ENCODE data around the gene ATP6V0D1.

ATP6V0D1 gene

DNA sequence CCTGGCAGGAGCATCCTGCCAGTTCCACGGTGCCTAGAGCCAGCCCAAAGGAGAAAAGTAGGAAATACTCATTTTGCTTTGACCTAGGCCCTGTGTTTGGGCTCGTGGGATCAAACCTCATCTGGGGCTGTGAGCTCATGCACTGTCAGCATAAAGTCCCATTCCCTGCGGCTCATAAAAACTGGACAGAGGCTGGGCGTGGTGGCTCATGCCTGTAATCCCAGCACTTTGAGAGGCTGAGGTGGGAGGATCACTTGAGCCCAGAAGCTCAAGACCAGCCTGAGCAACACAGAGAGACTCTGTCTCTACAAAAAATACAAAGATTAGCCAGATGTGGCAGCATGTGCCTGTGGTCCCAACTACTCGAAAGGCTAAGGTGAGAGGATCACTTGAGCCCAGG lies 17.9 kb downstream of the ATP6V0D1 start:
- DNase-seq (ENCODE audit: low read depth): no peak

- no peak for DNase-seq (ENCODE audit: low read depth)
Observed at GRCh38 chr16:67462279-67462655, 18.7 kb downstream of the ATP6V0D1 start.

DNA sequence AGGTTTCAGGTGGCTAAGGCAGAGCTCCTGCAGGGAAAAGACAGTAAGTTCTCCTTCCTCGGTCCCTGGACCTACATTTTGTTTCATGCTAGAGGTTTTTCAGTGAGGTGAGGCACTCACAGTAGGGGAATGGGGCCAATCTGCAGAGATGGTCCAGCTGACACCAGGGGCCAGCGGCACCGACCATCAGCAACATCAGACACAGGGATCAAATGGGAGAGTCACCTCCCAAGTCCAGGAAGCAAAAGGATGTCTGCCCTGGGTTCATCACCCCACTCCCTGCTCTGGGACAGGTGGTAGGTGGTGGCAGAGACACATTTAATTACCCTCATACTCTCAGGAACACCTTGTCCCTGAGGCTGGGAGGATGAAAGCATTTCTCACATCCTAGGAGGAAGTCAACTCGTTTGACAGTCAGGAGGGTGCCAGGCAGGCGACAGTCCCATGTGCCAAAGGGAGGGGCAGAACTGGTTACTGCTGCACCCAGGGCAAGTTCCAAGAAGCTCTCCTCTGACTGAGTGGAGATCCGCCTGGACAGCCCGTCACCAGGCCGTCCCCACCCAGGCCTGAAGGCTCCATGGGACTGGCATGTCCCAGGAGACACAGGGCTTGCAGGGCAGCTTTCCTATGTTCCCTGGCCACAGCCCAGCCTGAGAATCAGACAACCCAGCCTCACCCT lies 19.2 kb downstream of the ATP6V0D1 start:
- no peak for DNase-seq (ENCODE audit: low read depth)

DNA sequence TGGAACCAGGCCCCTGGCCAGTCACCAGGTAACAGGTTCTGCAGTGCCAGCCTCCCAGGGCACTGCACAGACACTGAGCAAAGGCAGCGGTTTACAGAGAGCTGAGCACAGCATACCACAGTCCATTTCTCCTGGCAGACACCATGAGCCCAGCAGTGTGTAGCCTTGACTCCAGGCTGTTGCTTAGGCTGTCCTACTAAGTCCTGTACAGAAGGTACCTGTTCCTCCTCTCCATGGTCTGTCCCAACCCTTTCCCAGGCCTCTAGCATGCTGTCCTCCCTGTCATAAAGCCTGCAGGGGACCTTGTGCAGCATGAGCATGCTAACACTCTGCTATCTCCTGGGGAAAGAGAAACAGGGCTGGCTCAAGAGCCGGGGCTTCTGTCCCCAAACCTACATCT lies 20.0 kb downstream of the ATP6V0D1 start:
- no peak for DNase-seq (ENCODE audit: low read depth)

GRCh38 chr16:67460168-67460567 lies 20.8 kb downstream of the ATP6V0D1 start:
- no peak for DNase-seq (ENCODE audit: low read depth)

DNA sequence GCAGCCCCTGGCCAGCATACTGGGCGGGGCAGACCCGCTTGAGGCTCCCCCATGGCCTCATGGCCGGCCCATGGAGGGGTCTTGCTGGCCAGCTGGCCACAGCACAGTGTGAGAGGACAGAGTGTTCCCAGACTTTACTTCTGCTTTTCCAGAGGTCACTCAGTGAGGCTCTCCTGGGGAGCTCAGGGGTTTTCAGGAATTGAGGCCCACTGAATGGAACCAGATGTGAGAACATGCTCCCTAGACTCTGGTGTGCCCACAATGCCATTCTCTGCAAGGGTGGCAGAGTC lies 21.2 kb downstream of the ATP6V0D1 start:
- DNase-seq (ENCODE audit: low read depth): no peak

GRCh38 chr16:67459066-67459860 lies 21.7 kb downstream of the ATP6V0D1 start:
- no peak for DNase-seq (ENCODE audit: low read depth)

DNA sequence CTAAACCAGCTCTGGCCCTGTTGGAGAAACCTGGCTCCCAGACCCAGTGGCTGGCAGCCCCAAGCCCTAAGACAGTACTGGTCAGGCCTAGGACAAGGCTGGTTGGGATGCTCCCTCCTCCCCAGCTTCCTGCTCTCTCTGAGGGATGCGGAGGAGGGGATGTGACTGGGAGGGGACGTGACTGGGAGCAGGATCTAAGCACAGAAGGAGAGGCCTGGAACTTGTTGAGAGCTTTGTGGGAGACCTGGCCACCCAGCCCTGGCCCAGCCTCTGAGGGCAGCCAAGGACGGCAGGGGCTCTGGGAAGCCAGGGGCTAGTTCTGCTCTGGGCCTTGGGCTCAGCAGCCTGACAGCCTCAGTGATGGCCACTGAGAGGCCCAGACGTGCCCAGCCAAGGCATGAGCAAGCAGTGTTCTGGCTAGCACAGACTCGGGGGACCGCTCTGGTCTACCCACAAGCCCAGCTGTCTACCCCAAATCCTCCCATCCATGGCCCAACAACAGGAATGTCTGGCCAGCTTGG lies 22.8 kb downstream of the ATP6V0D1 start:
- DNase-seq (ENCODE audit: low read depth): no peak

GRCh38 chr16:67457611-67458010 lies 23.3 kb downstream of the ATP6V0D1 start:
- no peak for DNase-seq (ENCODE audit: low read depth)

- DNase-seq (ENCODE audit: low read depth): no peak
Observed at GRCh38 chr16:67456391-67457081, 24.4 kb downstream of the ATP6V0D1 start.

DNA sequence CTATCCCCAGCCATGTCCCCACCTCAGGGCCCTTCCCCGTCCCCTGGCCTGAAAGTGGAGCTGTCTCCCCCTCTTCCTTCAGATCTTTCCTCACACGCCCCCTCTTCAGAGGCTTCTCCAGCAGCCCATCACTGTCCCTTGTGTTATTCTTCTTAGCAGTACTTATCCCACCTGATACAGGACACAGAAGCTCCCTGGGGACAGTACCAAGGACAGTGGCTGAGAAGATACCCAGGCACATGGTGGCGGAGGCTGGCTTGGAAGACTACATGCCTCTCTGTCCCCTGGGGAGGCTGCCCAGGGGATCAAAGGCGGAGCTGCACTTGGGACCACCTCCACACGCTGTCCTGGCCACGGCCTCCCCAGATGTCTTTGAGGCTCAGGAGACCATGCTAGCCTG lies 26.1 kb downstream of the ATP6V0D1 start:
- no peak for DNase-seq (ENCODE audit: low read depth)

GRCh38 chr16:67454104-67454503 lies 26.9 kb downstream of the ATP6V0D1 start:
- DNase-seq (ENCODE audit: low read depth): no peak

DNA sequence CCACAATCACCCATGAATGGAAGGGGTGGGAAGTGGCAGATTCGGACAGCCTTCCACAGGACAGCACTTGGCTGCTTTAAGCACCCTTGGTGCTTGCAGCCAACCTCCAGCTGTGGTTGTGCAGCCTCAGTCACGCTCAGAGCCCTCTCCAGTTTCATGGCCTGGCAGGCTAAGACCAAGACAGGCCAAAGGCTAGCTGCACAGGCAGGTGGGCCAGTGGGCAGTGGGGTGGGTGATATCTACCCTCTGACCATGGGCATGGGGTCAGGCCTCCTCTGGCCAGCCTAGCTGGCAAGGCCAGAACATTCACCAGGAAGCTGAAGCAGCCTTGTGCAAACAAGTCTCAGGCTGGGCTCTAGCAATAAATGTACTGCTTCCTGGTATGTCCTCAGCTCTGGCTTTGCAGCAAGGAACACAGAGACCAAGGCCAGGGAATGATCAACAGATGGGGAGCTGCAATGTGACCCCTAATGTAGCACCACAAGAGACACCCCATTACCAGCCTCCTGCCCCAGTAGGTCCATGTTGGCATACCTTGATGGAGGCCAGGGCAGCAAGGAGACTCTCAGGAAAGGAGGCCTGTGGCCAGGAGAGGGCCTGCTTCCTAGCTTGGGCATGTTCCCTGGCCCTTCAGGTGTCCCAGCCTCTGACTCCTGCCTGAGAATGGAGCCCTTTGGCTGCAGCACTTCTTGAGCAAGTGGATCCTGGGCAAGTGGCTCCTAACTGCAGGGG lies 29.1 kb downstream of the ATP6V0D1 start:
- no peak for DNase-seq (ENCODE audit: low read depth)

DNA sequence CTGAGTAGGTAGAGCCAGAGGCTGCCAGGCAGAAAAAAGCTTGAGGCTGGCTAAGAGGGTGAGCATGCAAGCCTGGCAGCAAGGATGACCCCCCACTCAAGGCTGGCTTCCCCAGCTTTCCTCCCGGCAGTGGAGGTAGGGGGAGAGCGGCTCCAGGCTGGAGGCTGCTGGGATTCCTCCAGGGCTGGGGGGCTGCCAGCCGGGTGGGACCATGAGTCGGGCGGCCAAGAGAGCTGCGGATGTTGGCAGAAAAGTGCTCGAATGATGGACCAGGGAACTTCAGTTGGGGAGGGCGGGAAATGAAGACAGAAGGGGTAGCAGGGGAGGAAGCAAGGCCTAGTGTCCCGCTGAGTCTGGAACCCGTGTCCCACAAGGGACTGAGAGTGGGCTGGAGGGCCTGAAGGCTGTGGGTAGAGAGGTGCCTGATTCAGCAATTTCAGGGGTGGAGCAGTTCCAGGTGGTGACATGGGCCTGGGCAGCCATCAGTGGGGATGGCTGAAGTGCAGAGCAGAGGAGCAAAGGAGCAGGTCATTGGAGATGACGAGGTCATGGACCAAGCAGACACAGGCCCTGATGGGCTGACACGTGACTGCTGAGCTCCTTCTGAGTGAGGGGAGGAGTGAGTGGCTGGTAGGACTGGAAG lies 29.8 kb downstream of the ATP6V0D1 start:
- DNase-seq (ENCODE audit: low read depth): no peak

DNA sequence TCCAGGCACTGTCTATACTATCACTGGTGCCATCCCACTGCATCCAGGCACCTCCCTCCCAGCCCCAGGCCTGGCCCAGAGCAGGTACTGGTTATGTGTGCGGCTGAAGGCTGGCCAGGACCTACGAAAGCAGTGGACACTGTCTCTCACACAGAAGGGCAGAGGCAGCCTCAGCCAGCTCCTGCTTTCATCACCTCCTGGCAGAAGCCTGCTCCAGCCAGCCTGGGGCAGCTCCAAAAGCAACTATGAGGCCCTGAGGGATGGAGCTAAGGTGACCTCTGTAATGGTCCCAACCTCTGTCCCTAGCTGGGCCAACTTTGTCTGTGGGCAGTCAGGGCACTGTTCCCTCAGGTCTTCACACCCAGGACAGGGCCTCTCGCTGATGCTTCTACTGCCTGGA lies 31.2 kb downstream of the ATP6V0D1 start:
- DNase-seq (ENCODE audit: low read depth): no peak

DNA sequence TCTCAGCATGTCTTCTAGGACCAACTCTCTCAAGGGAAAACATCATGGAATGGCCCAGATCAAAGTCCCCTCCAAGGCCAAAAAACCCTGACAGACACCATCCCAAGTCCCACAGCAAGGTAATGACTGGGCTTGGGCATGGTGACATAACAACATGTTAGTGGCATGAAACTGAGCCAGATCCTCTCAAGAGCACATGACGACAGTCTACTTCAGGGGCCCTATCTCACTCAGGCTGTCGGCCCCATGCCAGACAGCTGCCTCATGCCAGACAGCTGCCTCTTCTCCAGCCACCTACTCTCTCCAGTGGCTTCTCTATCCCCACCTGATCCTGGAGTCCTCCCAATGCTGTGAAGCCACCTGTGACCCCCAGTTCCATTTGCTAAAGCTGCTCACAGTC lies 31.6 kb downstream of the ATP6V0D1 start:
- no peak for DNase-seq (ENCODE audit: low read depth)

DNA sequence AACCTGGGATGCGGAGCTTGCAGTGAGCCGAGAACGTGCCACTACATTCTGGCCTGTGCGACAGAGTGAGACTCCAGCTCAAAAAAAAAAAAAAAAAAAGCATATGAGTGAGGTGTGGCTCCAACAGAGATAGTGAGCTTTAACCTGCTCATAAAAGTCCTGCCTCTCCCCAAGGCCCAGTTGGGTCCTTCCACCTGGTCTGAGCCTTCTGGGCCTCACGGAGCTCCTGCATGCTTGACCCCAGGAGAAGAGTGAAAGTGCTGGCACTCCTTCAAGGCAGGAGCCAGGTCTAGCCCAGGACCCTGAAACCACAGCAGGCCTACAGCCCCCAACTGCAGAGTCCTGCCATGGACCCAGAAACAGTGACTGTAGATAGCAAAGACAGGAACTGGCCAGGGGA lies 32.4 kb downstream of the ATP6V0D1 start:
- DNase-seq (ENCODE audit: low read depth): no peak

DNA sequence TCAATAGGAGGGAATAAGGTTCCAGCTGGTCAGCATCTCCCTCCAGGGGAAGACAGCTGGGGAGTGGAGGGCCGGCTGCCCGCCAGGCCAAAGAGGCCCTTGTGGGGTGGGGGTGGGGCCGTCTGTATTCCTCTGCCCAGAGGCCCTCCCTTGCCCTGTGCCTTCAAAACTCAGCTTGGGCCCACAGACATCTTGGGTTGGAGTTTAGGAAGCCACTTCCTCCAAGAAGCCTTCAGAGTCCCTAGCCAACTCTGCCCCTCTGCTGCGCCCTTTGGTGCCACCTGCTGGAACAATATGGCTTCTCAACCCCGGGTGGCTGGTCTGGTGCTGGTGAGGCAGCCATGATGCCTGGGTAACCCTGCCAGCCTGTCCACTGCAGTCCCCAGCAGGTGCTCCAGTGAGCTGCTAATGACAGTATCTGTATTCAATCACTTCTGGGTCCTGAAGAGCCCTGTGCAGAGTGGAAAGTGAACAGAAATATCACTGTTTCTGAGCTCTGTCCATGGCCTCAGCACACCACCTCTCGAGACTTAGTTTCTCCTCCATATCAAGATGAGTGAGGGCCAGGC lies 33.4 kb downstream of the ATP6V0D1 start:
- no peak for DNase-seq (ENCODE audit: low read depth)

GRCh38 chr16:67446968-67447507 lies 33.9 kb downstream of the ATP6V0D1 start:
- DNase-seq (ENCODE audit: low read depth): no peak

GRCh38 chr16:67445913-67446907 lies 34.7 kb downstream of the ATP6V0D1 start:
- DNase-seq (ENCODE audit: low read depth): no peak
